Raji (cell line): ENCODE data around the gene PPFIA2.

Source experiments
- POLR2A ChIP-seq: IDR thresholded peaks from 2 replicates; pipeline ENCODE4 v1.6.1; 2011; ENCODE audit warnings: low read depth, low read length, control low read depth; ENCODE audit not compliant: insufficient read depth

Gene PPFIA2

GRCh38 chr12:81360916-81361315 lies 398.2 kb downstream of the PPFIA2 start:
- no peak for TF ChIP-seq POLR2A

- TF ChIP-seq POLR2A = no peak
These were observed 399.4 kb downstream of the PPFIA2 start for GRCh38 chr12:81359736-81360135.

GRCh38 chr12:81354327-81354932 lies 404.7 kb downstream of the PPFIA2 start:
- no peak for TF ChIP-seq POLR2A

DNA sequence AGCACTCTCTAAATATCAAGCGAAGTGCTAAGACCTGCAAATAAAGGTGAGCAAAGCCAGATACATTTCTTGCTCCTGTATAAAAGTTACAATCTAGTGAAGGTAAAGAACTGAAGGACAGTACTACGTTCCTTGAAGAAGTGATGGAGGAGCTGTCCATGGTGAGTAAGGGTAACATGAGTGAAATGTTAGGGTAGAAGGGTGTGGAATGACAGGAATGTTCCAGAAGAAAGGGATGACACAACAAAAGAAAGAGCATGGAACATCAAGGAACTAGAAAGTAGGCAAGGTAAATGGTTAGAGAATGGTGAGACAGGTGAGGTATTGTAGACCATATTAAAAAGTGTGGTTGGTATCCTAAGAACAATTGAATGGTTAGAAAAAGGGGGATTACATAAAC lies 408.8 kb downstream of the PPFIA2 start:
- TF ChIP-seq POLR2A = no peak

GRCh38 chr12:81347404-81347803 lies 411.7 kb downstream of the PPFIA2 start:
- no peak for TF ChIP-seq POLR2A

DNA sequence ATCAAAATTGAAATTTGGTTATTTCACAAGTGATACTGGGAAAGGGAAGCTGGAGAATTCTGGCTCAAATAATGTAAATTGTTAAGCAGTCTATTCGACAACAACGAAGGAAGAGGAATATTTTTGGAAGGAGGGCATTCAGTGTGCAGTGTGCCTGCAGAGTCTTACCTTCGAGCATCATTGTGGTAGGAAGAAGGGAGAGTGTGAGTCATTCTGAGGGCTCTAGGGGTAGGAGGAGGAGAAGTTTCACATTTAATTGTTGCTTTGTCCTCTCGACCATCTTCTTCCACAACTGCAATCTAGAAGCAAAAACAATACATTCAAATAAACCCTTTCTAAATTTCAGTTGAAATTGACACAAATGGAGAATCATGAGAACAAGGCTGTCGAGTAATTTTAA lies 418.2 kb downstream of the PPFIA2 start:
- no peak for TF ChIP-seq POLR2A

GRCh38 chr12:81339071-81339470 lies 420.1 kb downstream of the PPFIA2 start:
- no peak for TF ChIP-seq POLR2A

GRCh38 chr12:81337886-81338285 lies 421.3 kb downstream of the PPFIA2 start:
- no peak for TF ChIP-seq POLR2A

GRCh38 chr12:81333812-81334211 lies 425.3 kb downstream of the PPFIA2 start:
- no peak for TF ChIP-seq POLR2A

DNA sequence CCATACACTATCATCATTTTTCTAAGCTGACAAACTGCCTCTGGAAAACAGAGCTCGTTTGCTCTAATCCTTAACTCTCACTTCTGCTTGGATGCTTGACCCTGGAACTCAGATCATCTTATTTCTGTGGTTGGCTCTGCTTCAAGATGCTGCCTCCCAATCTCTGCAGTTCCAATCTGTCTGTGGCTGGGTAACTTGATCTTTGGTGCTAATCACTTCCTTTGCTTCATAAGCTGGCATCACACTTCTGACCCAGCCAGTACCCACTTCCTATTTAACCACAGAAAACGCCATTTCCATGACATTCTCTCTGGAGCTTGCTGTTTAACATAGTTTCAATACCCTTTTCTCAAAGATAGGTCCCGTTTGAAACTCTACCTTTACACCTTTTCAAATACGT lies 427.1 kb downstream of the PPFIA2 start:
- no peak for TF ChIP-seq POLR2A

GRCh38 chr12:81330480-81330879 lies 428.7 kb downstream of the PPFIA2 start:
- TF ChIP-seq POLR2A = no peak

GRCh38 chr12:81329085-81329484 lies 430.1 kb downstream of the PPFIA2 start:
- TF ChIP-seq POLR2A = no peak

GRCh38 chr12:81327425-81327824 lies 431.7 kb downstream of the PPFIA2 start:
- TF ChIP-seq POLR2A = no peak

GRCh38 chr12:81325086-81325485 lies 434.1 kb downstream of the PPFIA2 start:
- TF ChIP-seq POLR2A = no peak

- TF ChIP-seq POLR2A = no peak
These were observed 444.1 kb downstream of the PPFIA2 start for GRCh38 chr12:81314903-81315531.

- no peak for TF ChIP-seq POLR2A
These were observed 455.2 kb downstream of the PPFIA2 start for GRCh38 chr12:81303935-81304334.

- TF ChIP-seq POLR2A = no peak
These were observed 458.7 kb downstream of the PPFIA2 start for GRCh38 chr12:81300454-81300853.
